HG03575 (cell line): Measurements from ENCODE around the gene HSD17B2.

Source experiments
- ATAC-seq: cut with Tn5 transposase; IDR thresholded peaks from one replicate; pipeline ENCODE4 v1.9.1; 2021; ENCODE audit not compliant: unreplicated experiment, insufficient number of reproducible peaks, low FRiP score; ENCODE audit errors: extremely low read depth

Gene HSD17B2

GRCh38 chr16:82067804-82068325, 32.8 kb downstream of the HSD17B2 start:
- ATAC-seq, result no peak

GRCh38 chr16:82070656-82071369, 35.8 kb downstream of the HSD17B2 start:
- ATAC-seq, result no peak

GRCh38 chr16:82071421-82071820, 36.4 kb downstream of the HSD17B2 start:
- no peak for ATAC-seq

GRCh38 chr16:82072313-82072712, 37.3 kb downstream of the HSD17B2 start:
- ATAC-seq, result no peak

GRCh38 chr16:82074019-82074558, 39.0 kb downstream of the HSD17B2 start:
- no peak for ATAC-seq

- no peak for ATAC-seq
Measured at GRCh38 chr16:82078125-82078524, 43.1 kb downstream of the HSD17B2 start.

- ATAC-seq, result no peak
Measured at GRCh38 chr16:82079892-82080291, 44.8 kb downstream of the HSD17B2 start.

GRCh38 chr16:82081264-82081663, 46.2 kb downstream of the HSD17B2 start:
- no peak for ATAC-seq

- ATAC-seq, result no peak
Measured at GRCh38 chr16:82082097-82082496, 47.0 kb downstream of the HSD17B2 start.

- no peak for ATAC-seq
Measured at GRCh38 chr16:82082543-82083244, 47.6 kb downstream of the HSD17B2 start.

GRCh38 chr16:82083710-82084353, 48.8 kb downstream of the HSD17B2 start:
- ATAC-seq, result no peak

GRCh38 chr16:82085011-82085779, 50.1 kb downstream of the HSD17B2 start:
- ATAC-seq, result no peak

GRCh38 chr16:82088483-82088882, 53.4 kb downstream of the HSD17B2 start:
- no peak for ATAC-seq

GRCh38 chr16:82091241-82091640, 56.2 kb downstream of the HSD17B2 start:
- no peak for ATAC-seq

GRCh38 chr16:82092711-82093110, 57.7 kb downstream of the HSD17B2 start:
- no peak for ATAC-seq

- no peak for ATAC-seq
Measured at GRCh38 chr16:82093666-82094300, 58.7 kb downstream of the HSD17B2 start.

- ATAC-seq, result no peak
Measured at GRCh38 chr16:82094942-82095540, 60.0 kb downstream of the HSD17B2 start.

GRCh38 chr16:82096641-82097040, 61.6 kb downstream of the HSD17B2 start:
- ATAC-seq, result no peak
